Kidney glomerular epithelial cell (primary cell): ENCODE data around the gene NAXE.
"Not testable (repeated sequence)": the region's sequence is repeated elsewhere in the genome, so short reads cannot be mapped to it uniquely, and the experiment has no call there.

ENCODE experiments used
- DNase-seq: peaks from one replicate; lab custom pipeline; 2025; lab: John Stamatoyannopoulos, UW

Gene NAXE

DNA sequence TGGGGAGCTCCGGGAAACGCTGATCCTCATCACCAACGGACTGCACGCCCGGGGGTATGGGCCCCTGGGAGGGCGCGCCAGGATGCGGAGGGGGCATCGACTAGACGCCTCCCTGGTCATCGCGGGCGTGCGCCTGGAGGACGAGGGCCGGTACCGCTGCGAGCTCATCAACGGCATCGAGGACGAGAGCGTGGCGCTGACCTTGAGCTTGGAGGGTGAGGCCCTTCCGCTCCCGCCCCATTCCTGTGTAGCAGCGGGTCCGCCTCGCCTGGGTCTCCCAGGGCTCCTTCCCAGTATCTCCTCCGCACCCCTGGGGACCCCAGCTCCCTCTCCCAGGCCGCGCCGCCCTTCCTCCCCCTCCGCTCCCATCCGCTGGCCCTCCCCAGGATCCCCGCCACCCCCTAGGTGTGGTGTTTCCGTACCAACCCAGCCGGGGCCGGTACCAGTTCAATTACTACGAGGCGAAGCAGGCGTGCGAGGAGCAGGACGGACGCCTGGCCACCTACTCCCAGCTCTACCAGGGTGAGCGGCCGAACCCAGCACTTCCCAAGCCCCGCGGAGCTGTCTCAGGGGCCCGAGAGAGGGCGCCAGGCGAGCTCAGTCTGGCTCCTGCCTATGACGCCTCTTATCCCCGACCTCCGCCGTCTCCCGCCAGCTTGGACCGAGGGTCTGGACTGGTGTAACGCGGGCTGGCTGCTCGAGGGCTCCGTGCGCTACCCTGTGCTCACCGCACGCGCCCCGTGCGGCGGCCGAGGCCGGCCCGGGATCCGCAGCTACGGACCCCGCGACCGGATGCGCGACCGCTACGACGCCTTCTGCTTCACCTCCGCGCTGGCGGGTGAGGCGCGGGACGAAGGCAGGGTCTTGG, 32.6 kb downstream of the NAXE start:
- DNase-seq: no peak

DNA sequence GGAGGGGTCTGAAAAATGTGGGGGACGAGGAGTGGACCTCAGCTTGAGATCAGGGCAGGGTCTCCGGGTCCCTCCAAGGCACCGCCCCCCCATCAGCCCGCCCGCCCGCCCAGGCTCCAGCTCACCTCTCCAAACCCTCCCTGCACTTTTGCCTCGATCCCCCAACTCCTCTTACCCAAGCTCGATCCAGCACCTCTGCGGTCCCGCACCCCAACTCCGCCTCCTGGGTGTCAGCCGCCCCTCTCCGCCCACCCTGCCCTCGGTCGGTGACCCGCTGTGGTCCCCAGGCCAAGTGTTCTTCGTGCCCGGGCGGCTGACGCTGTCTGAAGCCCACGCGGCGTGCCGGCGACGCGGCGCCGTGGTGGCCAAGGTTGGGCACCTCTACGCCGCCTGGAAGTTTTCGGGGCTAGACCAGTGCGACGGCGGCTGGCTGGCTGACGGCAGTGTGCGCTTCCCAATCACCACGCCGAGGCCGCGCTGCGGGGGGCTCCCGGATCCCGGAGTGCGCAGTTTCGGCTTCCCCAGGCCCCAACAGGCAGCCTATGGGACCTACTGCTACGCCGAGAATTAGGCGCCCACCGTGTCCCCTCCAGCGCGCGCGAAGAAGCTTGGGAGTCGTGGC, 33.3 kb downstream of the NAXE start:
- DNase-seq: no peak

DNA sequence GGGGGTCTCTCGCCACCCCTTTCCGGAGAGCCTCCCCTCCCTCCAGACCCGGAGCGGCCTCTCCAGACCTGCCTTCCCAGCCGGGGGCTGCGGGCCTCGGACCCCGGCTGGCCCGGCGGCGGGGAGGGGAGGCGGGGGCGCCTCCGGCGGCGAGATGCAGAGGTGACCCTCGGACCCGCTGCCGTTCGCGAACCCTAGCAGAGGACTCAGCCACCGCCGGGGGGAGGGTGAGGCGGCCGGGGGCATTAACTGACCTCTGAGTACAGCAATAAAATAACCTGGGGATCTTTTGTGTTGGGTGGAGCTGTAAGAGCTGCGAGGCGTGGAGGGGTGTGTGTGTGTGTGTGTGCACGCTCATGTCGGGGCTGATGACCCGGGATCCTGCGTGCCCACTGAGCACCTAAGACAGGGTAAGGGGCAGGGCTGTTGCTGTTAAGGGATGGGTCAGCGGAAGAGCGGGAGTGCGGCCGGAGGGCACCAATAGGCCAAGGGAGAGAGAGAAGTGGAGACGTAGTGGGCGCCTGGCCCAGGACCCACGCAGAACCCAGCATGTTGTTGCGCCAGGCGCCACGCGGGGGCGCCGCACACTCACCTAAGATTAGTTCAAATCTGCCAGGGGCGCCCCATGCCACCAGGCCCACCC, 34.0 kb downstream of the NAXE start:
- DNase-seq: no peak

DNA sequence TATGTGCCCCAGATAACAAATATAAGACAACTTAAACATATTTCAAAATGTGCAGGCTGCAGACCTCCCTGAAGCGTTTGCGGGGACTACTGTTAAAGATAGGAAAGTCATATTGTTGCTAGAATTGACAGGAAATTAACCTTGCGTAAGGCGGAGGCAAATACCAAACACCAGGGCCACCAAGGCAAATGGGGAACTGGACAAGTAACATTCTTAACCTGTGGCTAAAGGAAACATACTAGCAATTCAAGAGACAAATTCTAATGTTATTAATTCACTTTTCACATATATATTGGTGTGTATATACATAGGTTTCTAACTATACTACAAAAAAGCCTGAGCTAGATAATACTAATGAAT, 34.5 kb downstream of the NAXE start:
- DNase-seq: no peak

DNA sequence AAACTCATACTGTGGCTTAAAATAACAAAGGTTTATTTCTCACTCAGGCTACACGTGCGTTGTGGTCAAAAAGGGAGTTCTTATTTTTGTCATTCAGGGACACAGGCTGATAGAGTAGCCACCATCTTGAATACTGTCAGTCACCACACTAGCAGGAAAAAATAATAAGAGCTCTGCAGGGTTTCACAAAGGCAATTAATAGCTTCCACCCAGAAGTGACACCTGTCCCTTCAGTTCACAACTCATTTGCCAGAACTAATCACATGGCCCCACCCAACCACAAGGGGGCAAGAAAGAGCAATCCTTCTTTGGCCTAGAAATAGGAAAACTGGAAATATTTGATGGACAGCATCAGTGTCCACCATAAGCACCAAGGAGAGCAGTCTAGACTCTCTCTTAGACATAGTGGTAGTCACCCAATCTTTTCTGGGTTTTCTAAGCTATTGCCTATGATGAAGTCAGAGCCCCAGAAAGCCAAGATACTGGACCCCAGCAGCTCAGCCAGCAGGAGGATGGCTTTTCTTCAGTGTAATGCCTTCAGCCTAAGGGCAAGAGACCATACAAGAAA, 35.8 kb downstream of the NAXE start:
- DNase-seq: no peak

DNA sequence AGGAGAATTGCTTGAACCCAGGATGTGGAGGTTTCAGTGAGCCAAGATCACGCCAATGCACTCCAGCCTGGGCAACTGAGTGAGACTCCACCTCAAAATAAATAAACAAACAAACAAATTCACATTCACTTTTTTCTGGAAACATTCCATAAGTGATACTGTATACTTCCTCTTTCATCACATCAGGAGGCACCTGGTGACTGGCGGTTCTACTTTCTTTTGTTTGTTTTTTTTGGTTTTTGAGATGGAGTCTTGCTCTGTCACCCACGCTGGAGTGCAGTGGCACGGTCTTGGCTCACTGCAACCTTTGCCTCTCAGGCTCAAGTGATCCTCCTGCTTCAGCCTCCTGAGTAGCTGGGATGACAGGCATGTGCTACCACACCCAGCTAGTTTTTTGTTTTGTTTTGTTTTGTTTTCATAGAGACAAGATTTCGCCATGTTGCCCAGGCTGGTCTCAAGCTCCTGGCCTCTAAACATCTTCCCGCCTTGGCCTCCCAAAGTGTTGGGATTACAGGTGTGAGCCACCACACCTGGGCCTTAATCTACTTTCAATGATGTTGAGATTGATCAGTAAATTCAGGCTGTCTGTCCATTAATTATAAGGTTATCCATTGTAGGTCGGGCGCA, 38.4 kb downstream of the NAXE start:
- DNase-seq: no peak

DNA sequence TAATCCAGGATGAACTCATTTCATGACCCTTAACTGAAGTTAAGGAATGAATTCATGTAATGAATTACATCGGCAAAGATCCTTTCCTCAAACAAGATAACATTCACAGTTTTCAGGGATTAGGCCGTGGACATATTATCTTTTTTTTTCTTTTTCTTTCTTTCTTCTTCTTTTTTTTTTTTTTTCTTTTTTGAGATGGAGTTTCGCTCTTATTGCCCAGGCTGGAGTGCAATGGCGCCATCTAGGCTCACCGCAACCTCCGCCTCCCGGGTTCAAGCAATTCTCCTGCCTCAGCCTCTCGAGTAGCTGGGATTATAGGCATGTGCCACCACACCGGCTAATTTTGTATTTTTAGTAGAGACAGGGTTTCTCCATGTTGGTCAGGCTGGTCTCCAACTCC, 39.6 kb downstream of the NAXE start:
- DNase-seq: not testable (repeated sequence)

DNA sequence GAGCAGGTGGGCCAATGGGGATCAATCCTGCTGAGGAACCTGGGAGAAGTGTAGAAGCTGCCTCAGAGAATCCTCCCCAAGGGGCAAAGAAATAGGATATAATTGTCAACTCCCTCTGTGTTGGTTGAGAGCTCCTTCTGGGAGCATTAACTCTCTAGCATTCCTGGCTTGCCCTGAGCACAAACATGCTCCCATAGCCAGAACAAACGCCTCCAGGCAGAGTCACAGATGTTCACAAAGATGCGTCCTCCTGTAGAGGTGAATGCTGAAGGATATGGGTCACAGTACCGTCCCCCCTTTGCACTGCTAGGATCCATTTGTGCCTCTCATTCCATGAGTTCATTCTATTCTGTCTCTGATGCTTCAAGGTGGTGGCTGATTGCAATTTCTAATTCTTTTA, 40.8 kb downstream of the NAXE start:
- no peak for DNase-seq

DNA sequence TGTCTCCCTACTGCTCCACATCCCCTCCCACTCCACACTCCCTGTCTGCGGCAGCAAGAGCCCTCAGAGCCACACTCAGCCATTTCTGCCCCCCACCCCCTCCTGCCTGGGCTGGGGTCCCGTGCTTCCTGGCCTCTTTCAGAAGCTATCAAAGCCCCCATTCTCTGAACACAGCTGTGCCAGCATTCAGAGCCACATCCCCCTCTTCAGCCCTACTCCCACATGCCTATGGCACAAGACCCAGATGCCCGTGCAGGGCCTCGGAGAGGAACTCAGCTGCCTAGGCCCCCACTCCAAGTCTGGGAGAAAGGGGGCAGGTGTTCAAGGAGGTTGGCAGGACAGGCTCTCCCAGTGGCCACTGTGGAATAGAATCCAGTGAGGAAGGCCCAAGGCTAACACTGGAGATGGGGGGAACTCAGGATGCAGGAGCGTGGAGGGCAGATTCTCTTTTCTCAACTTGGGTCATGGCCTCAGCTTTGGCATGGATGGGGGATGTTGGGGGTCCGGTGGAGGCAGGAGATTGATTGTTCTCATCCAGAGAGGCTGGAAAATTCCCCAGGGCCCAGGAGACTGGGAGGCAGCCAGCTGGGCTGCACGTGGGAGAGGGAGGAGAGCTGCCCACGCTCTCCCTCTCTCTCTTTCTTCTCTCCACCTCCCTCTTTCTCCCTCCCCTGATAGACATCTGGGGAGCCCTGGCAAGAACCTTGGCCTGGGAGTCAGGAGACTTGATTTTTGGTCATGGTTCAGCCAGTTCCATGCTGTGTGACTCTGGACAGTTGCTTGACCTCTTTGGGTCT, 46.8 kb downstream of the NAXE start:
- no peak for DNase-seq

DNA sequence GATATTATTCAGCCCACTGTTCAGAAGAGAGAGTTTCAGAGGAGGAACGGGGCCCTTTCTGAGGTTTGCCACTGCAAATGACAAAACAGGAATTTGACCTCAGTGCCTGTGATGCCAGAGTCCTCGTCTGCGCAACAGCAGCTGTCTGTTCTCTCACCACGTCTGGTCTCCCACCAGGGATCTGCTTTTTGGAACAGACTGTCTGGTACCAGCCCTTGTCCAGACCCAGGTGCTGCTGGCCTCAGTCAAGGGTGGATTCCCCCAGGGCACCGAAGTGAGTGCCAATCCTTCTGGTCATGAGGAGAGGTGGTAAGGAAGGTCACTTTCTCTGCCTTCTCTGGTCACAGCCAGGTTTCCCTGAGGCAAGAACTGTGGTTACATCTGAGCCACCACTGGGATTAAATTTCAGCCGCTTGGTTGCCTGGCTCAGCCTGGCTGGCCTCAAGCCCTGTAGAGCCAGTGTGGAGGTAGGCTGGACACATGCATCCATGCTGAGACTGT, 48.1 kb downstream of the NAXE start:
- DNase-seq: no peak

DNA sequence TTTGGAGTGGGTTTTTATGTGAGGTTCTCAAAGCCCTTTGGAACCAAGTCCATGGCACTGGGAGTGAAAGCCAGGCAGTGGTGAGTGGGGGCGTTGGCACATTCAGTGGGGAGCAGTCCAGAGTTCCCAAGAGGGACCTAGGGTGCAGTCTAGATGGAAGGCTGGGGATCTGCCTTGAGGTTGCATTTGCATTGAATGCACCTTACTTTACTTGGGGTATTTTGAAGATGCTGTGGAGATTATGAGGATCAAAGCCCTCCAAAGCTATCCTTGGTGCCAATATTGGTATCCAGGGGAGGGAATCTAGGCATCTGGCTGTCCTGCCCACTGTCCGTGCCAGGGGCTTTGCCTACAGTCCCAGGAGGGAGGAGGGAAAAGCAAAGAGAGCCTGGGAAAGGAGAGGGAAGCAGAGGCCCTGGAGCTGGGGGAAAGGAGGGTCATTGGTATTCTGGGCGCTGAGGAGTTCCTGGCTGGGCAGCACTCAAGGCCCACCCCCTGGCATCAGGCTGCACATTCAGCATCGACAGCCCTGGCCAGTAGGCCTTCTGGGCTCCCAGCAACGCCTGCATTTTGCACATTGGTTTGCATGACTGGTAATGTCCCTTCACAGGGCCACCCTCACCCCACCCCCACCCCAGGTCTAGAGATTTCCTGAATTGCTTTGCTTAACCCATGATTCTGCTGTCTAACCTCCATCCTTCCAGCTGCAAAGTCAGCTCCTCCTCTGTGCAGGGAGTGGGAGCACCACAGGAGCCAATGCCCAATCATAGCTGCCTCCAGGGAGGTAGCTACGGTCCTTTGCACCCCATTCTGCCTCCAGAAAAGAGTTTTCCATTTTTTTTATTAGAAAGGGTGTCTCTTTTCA, 49.5 kb downstream of the NAXE start:
- no peak for DNase-seq

DNA sequence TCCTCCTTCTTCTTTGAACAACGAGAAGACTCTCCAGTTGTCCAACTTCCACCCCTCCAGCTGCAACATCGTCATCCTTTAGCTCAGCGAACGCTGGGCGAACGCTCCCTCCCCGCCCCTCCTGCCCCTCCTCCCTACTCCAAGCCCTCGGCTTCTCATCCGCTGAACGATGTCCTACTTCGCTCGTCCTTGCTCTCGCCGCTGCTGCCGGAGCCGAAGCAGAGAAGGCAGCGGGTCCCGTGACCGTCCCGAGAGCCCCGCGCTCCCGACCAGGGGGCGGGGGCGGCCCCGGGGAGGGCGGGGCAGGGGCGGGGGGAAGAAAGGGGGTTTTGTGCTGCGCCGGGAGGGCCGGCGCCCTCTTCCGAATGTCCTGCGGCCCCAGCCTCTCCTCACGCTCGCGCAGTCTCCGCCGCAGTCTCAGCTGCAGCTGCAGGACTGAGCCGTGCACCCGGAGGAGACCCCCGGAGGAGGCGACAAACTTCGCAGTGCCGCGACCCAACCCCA, 50.2 kb downstream of the NAXE start, which contains the start of gene BCAN:
TSS of gene BCAN (plus strand) at position 357 of the 504 bp plus-strand sequence. CDS start 3,938 bp downstream, outside the sequence.
- DNase-seq: no peak

DNA sequence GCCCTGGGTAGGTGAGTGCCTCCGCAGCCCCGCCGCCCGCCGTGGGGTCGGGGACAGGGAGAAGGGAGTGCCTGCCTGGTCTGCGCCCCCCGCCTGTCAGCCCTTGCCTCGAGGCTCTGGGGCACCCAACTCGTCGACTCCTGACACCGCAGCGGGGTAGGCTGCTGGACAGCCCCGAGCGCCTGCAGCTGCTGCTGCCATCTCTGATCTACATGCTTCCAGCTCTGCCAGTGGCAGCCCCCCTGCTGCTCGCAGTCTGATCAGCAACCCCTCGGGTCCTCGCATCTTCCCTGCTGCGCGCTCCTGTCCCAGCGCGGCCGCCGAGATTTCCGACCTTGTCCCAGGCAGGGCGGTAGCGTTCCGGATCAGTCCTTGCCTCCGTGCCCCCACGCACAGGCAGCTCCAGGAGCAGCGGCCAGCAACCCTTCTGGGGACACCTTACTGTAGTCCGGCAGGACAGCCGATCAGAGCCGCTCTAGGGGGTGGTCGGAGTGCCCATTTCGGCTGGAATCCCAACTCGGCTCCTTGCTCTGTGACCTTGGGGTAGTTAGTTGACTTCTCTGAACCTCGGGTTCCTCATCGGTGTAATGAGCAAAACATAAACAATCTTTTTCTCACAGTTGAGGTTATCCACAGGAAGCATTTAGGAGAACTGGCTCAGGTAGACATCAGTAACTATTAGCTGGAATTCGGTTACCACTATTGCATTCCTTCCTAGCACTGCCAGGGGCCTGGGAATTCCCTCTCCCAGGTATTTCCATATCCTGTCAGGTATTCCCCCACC, 50.9 kb downstream of the NAXE start:
- no peak for DNase-seq

DNA sequence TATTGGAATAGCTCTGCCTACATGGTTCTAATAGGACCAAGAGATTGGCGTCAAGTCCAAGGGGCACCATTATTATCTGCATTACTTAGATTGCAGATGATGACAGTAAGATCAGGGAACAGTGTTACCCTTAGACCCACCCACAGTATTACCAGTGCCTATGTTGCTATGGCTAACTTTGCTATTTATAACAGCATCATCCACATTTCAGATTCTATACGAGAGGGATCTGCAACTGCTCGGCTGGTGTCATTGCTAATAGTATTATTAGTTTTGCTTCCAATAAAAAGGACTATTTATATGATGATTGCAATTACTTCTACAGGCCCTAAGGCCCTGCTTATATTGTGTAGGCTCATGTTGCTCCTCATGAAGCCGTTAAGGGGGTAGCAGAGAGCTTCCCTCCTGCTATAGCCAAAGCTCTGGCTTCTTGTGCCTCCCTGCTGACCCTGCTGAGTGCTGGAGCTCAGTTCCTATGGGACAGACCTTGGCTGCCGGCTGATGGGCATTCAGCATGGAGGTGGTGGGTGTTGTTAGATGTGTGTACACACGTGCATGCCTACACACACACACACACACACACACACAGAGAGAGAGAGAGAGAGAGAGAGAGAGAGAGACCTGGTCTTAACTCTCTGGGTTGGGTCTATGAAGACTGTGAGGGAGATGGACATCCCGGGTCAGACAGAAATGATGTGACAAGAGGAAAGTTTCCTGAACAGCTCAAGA, 51.6 kb downstream of the NAXE start:
- DNase-seq: no peak

DNA sequence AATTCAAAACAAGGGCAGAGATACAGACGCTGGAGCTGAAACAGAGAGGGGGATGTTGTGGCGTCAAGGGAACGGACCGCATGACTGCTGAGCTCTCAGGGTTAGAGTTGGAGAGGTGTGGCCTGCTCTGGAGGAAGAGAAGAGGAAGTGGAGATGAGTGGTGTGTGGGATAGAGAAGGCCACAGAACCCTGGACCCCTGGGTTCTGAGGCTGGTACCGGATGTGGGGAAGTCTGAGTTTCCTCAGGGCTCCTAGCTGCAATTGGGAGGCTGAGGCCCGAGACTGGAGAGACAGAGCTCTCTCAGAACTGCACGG, 52.2 kb downstream of the NAXE start:
- no peak for DNase-seq
